Esophagus muscularis mucosa (tissue), 3 donors: ENCODE data around the gene STXBP3.

Source experiments
- POLR2A ChIP-seq: fragments of 450-650 bp; IDR thresholded peaks from one replicate; pipeline ENCODE4 v1.6.1; 2017; ENCODE audit warnings: antibody characterized with exemption, moderate library complexity, mild to moderate bottlenecking, low read depth
- TF ChIP-seq, protein P1 (sequence below), 3 experiments: fragments of 200-600 bp in 2 of 3; fragments of 450-650 bp in 1 of 3; sonication (generic) in 2 of 3; IDR thresholded peaks; one replicate each; pipeline ENCODE4 v1.5.1; 2017 to 2019; ENCODE audit warnings: antibody characterized with exemption in 3 of 3, mild to moderate bottlenecking in 2 of 3, moderate library complexity in 1 of 3

DNA sequence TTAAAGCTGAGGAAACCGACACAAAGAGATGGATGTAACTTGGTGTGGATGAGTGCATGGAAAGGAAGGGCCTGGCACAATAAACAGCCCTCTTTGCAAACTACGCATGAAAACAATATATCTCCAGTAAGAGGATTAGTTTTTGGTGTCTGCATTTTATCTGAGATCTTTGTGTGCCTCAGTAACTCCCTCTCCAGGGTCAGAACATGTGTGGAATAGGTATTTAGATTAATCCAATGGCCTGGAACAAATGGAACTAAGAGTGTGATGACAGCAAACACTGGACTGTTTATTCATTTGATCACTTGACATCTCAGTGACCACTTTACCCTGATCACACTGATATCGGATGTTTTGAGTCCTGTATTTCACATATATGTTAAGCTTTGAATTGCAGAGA, 65.1 kb downstream of the STXBP3 start:
- TF ChIP-seq, protein P1, sequence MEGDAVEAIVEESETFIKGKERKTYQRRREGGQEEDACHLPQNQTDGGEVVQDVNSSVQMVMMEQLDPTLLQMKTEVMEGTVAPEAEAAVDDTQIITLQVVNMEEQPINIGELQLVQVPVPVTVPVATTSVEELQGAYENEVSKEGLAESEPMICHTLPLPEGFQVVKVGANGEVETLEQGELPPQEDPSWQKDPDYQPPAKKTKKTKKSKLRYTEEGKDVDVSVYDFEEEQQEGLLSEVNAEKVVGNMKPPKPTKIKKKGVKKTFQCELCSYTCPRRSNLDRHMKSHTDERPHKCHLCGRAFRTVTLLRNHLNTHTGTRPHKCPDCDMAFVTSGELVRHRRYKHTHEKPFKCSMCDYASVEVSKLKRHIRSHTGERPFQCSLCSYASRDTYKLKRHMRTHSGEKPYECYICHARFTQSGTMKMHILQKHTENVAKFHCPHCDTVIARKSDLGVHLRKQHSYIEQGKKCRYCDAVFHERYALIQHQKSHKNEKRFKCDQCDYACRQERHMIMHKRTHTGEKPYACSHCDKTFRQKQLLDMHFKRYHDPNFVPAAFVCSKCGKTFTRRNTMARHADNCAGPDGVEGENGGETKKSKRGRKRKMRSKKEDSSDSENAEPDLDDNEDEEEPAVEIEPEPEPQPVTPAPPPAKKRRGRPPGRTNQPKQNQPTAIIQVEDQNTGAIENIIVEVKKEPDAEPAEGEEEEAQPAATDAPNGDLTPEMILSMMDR (IDR thresholded peaks at IDR 0.05), result no peak
- no peak for TF ChIP-seq POLR2A
